Stimulated activated CD8-positive, alpha-beta memory T cell treated with anti-CD3 and anti-CD28 coated beads, Interleukin-12 subunit alpha, Interleukin-12 subunit beta, amount 100 ng/mL, for 24 hours (primary cell): ENCODE measurements around the gene UBE3D.
"Not testable (repeated sequence)": the region's sequence is repeated elsewhere in the genome, so short reads cannot be mapped to it uniquely, and the experiment has no call there.

Source experiments
- DNase-seq: peaks from one replicate; pipeline ENCODE4 v3.0.0-alpha.2; 2020; ENCODE audit errors: extremely low read depth

Gene UBE3D

DNA sequence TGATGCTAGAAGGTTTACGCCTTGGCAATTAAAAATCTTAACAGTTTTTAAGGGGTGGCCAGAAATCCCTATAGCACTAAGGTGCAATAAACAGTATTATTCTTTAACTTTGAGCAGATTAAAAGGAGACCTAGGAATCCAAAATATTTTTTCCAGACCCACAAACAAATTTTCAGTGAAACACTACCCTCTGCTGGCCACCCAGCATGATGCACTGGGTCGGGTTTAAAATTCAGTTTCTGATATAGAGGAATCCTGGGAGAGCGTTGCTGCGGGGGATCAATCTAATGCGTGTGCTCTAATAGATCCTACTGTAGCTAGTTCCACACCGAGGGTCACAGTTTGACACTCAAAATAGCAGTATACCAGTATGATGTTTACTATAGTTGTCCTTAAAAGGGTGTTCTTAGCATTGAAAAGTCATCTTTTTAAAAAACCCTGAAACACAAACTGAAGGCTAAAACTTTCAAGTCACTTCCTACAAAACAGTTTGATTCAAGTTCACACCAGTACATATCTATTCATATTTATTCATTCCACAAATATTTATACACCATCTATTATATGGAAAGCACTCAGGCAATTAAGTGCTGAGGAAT, 10.2 kb downstream of the UBE3D start:
- no peak for DNase-seq

DNA sequence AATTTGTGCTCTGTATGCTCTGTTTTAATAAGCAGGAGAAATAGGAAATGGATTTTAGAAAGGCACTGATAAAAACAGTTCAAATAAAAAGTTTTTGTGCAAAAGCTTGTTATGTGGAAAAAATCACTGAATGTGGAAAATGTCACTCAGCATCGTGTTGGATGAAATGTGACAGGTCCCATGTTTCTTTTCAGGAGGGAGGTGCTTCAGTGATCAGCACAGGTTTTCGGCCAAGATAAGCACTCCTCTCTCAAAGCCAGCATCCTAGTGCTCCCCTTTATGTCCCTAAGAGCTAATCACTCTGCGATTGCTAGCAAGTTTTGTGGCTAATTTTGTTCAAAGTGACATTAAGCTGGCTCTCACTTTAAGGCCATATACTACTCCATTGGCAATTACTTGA, 12.0 kb downstream of the UBE3D start:
- no peak for DNase-seq

DNA sequence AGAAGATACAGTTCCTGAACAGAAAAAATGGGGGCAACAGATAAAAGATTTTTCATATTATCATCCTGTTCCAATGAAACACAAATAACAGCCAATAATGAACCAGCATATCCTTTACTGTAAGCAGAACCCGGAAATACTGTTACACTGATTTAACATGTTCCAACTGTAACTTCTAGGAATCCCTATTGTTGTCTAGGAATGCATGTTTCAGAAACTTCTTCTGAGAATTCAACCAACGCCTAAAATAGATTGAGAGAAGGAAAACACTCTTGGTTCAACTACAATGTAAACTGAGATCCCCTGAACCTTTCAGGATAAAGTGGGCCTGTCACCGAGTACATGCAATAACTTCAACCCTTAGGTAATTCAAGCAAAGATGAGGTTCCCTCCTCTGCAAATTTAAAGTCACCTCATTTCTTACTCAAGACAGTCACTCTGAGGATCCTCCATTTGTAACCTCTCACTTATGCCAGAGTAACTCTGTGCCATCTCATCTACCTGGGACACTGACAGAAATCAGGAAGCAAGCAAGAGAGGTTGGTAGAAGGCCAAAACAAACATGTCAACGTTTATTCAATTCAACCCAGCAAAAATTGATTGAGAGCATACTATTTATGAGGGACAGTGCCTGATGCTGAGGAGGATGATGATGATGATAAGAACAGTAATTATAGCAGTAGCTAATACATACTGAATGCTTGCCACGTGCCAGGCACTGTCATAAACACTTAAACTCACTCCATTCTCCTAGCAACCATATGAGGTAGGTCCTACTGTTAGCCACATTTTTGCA, 14.1 kb downstream of the UBE3D start:
- DNase-seq = no peak

DNA sequence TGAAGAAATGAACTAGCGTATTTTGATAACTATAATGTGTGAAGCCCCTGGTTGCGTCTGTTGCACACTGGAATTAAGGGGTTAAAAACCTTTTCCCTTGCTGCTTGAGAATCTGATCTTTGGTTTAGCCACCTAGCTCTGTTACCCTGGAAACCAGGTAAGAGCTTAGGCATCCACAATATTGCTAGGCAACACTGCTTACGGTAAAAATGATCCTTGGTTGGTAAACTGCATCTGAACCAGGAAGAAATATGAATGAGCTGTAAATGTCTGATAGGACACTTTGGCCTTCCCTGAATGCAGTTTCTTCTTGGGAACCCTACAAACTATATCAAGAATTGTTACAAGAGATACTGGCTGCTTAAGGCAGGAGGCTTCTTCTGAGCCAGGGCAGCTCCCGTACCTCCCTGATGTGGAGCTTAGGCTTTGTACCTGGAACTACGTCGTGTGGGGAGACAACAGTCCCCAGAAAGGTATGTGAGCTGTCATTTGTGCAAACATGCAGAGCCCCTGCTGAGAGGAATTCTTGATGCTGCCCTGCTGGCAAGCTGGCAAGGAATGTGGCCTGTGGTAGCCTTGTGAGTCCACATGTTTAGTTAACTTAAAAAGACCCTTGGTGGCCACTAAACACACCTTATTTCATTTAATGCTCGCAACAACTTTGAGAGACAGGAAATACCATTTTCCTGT, 18.4 kb downstream of the UBE3D start:
- DNase-seq = no peak

DNA sequence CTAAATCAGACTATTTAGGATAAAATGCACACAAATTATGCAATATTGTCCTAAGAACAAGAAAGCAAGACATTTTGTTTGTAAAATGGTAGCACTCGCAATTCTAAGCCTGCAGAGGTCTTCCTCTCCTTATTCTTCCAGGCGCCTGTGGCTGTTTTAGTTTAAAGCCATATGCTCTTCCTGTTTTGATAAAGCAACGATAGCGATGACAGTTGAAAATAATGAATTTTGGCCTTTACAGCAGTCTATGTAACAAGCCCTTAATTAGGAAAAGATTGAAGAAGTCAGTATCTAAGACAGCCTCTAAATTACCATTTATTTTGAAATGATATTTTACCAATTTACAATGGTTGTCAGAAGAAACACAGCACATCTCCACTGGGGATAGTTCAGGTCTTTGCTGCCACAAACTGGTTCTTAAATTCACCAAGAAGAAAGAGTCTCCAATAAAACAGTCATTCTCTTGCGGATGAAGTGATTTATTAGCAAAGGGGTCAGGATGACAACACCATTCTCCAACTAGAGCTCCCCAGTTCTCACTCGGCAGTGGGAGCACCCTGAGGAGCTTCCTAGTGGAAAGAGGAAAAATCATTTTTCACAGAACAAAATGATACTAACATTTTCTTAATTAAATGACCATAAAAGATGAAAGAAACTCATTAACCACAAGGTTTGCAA, 21.4 kb downstream of the UBE3D start:
- DNase-seq = no peak

DNA sequence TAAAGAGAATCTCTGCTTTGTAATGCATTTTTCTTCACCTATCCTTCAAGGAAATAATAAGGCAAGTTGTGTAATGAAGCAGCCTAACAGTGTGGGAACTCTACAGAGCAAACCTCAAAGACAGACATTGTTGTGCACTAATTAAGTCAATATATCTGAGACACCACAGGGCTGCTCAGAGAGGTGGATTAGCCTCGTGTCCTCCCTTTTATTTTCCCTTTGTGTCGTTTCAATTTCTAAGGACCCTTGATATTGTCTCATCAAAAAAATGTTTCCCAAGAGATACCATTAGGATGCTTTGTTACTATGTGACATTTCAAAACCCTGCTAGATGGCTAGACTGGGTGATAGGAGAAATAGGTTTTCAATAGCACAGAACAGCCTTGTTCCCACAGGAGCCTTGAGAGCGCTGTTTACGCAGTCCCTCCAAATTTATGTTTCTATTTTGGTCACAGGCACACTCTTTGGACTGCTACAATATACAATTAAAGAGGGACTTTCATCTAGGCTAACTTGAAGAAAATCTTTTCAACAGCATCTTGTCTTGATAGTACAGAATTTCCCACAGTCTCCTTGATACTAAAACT, 23.1 kb downstream of the UBE3D start:
- no peak for DNase-seq

DNA sequence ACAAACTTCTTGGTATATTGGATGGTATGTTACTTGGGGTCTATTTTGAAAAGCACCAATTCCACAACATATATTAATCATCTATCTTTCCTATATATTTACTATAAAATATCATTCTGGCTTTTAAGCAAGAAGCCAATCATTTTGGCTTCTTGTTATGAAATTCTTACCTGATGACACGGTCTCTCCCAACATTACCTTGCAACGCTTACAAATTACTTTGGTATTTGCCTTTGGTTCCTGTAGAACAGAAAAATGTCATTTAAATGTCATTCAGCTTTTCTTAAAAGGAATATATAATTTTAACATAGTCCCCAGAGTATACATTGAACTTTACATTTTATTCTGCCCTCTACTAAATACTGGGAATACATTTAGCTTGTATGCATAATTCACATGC, 27.4 kb downstream of the UBE3D start:
- DNase-seq = no peak

DNA sequence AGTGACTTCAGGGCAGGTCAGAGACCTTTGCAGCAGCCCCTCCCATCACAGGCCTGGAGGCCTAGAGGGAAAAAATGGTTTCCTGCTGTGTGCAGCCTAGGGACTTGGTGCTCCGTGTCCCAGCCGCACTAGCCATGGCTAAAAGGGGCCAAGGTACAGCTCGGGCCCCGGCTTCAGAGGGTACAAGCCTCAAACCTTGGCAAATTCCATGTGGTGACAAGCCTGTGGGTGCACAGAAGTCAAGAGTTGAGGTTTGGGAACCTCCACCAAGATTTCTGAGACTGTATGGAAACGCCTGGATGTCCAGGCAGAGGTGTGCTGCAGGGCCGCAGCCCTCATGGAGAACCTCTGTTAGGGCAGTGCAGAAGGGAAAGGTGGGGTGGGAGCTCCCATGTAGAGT, 34.0 kb downstream of the UBE3D start:
- DNase-seq = no peak

DNA sequence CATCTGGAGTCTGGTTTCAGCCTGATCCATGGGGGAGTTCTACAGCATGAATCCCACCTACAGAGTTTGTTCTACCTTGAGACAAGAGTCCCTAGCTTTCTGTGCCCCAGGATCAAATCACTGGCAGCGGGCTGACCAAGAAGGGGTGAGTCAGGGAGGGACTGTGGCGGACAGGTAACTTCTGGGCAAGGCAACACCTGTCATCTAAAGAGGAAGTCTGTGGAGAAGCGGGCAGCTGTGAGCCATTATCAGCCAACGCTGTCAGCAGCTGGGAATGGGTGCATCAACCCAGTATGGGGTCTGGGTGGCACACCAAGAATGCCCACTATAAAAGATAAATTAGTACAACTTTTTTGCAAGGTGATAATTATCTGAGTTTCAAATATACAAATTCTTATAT, 45.9 kb downstream of the UBE3D start:
- no peak for DNase-seq

DNA sequence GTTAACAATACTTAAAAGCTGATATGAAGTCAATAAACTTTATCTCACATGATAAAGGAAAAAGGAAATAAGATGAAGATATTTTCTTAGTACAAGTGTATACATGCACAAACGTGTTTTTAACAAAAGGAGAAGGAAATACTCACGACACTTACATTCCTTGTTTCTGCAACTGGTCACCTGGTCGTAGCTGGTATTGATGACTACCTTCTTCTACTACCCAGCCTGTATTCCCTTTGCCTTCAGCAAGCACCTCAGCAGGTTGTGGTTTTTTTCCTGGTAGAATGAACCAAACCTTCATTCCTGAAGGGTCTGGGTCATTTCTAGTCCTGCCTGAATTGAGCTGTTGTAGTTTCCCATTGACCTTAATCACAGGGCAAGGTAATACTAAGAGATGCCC, 54.5 kb downstream of the UBE3D start:
- DNase-seq = not testable (repeated sequence)

DNA sequence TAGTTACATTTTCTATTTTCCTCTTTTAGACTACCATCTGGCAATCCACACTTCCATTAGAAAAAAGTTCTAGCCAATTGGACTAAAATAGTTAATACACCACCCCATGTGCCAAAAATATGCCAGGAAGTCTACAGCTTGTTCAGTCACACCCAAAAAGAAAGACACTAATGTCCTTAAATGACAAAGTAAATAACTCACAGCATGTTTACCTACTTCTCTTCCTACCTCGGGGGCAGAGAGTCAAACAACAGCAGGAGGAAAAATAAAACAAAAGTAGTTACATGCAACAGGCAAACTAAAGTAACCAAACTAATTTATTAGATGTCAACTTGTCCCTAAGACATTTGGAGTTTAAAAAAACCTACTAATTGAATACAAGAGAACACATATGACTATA, 57.0 kb downstream of the UBE3D start:
- no peak for DNase-seq

DNA sequence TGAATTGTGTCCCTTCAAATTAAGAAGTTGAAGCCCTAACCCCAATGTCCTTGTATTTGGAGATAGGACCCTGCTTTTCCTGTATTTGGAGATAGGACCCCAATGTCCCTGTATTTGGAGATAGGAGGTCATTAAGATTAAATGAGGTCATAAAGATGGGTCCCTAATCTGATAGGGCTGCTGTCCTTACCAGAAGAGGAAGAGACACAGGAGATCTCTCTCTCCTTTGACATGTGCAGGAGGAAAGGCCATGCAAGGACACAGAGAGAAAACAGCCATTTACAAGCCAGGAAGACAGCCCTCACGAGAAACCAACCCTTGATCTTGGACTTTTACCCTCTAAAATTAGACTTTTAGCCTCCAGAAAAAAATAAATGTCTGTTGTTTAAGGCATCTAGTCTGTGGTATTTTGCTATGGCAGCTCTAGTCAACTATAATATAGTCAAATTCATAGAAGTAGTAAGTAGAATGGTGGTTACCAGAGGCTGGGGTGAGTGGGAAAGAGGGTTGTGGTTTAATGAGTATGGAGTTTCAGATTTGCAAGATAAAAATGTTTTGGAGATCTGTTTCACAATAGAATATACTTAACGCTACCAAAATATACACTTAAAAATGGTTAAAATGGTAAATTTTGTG, 59.3 kb downstream of the UBE3D start:
- no peak for DNase-seq

DNA sequence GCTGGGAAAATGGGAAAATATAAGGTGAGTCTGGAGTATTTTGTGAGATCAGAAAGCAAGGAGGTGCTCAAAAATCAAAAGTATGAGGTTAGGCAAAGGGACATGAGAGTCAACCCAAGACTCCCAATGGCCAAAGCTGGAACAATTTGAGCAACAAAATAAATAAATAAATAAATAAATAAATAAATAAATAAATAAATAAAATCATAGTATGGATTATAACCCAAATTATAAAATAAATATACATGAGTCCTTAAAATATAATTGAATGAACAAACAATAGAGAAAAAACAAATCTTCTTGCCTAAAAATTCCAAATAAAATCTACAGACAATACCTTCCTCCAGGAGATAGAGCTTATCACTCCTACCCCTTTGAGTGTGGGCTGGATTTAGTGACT, 69.5 kb downstream of the UBE3D start:
- DNase-seq = no peak

DNA sequence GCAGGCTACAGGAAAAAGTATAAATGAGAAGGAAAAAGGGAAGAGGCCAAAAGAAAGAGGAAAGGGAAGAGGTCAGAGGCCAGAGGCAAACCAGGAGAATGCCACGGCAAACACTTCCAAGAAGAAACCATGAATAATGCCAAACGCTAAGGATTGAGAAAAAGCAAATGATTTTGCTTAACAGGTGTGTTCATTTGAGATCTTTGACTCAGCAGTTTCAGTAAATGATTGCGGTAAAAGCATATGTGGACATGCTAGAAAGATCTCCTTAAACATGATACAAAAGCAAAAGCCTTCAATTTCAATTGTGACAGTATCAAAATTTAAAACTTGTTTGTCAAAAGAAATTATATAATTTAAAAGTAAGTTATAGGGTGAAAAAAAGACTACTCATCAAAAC, 70.6 kb downstream of the UBE3D start:
- no peak for DNase-seq

DNA sequence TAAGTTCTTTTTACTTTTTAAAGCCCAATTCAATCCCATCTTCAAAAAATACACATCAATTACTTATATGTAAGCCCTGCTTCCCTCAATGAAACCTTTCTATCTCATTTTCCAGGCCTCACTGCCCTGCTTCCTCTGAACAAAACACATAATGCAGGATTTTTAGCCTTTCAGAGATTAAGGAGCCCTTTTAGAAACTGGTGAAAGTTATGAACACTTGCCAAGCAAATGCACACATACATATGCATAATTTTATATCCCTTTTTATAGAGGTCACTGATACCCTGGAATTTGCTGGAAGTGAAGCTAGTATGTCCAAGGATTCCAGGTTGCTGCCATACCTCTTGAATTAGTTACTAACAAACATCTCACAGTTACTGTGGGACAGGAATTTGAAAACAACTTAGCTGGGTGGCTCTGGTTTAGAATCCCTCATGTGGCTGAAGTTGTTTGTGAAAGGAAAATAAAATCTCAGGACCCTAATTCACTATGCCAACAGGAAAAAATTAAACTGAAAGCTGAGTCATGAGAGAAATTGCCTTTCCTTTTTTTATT, 75.8 kb downstream of the UBE3D start:
- no peak for DNase-seq

DNA sequence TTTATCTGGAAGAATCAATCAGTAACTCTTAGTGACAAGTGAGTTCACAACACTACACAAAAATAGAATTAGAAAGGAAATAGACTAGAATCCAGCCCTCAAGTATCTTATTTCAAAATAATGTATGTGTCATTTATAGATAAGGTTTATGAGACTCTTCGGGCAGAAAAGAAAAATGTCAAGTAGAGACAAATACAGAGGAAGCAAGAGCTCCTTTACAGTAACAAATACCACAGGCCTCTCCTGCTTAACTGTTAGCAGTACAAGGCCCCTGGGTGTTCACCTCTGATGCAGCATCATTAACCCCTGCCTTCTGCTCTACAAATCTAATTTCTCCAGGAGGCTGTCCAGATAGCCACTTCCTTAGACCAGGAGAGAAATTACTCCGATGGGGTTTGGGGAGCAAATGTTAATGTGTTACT, 76.7 kb downstream of the UBE3D start:
- no peak for DNase-seq

DNA sequence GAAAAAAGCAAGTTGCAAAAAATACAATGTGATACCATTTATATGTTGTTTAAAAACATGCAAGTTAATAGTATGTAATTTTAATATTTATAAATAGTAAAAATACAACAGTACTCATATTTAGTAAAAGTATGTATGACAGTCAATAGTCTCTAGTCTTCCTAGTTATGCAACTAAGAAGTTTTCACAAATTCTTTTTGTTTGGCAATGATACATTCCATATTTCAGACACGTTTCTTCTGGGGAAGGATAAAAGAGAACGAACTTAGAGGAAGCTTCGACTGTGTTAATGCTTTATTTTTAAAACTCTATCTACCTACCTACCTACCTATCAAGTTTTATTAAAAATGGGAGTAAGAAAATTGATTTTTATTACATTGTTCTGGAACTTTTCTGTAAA, 77.7 kb downstream of the UBE3D start:
- DNase-seq = no peak

DNA sequence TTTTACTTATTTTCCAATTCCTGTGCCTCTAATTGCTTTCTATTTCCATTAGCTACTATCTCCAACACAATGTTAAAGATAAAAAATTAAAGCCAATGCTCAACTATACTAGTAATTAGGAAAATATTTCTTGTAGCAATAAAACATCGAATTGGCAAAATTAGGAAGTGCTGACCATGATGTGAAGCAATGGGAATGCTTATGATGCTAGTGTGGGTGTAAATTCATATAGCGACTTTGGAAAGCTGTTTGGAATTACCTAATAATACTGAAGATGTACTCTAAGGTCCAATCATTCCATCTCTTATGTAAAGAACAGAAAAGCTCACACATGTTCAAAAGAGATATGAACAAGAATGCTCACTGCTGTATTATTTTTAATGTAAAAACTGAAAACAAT, 78.2 kb downstream of the UBE3D start:
- DNase-seq = no peak

DNA sequence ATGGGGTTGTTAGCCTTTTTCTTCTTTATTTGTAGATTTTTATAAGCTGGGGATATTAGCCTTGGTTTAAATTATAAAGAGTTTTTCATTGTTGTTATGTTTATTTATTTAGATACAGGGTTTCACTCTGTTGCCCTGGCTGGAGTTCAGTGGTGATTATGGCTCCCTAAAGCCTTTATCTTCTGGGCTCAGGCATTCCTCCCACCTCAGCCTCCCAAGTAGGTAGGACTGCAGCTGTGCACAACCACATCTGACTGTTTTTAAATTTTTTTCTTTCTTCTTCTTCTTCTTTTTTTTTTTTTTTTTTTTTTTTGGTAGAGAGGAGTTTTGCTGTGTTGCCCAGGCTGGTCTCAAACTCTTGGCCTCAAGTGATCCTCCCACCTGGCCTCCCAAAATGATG, 80.9 kb downstream of the UBE3D start:
- DNase-seq = no peak

DNA sequence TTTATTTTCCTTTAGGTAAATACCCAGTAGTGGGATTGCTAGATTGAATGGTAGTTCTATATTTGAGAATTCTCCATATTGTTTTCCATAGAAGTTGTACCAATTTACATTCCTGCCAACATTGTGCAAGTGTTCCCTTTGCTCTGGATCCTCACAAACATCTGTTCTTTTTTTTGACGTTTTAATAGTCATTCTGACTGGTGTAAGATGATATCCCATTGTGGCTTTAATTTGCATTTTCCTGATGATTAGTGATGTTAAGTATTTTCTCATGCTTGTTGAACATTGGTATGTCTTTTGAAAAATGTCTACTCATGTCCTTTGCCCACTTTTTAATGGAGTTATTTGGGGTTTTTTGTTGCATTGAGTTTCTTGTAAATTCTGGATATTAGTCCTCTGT, 85.6 kb downstream of the UBE3D start:
- no peak for DNase-seq

DNA sequence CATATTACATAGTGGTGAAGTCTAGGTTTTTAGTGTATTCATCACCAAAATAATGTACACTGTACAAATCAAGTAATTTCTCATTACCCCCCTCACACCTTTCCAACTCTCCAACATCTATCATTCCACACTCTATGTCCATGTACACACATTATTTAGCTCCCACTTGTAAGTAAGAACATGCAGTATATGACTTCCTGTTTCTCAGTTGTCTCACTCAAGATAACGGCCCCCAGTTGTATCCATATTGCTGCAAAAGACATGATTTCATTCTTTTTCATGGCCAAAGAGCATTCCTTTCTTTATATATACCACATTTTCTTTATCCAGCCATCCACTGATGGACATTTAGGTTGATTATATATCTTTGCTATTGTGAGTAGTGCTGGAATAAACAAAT, 86.0 kb downstream of the UBE3D start:
- DNase-seq = no peak
